Stimulated activated CD4-positive, alpha-beta T cell treated with anti-CD3 and anti-CD28 coated beads, Interleukin-4, amount 100 ng/mL, for 1 hour (primary cell): ENCODE data around the gene TJP2.

Experiments
- DNase-seq: peaks from one replicate; pipeline ENCODE4 v3.0.0-alpha.2; 2020

Gene TJP2

GRCh38 chr9:69237702-69238295 is 63.7 kb downstream of the TJP2 start:
- no peak for DNase-seq

- no peak for DNase-seq
These were observed 69.0 kb downstream of the TJP2 start for GRCh38 chr9:69243116-69243515.

- DNase-seq, result no peak
These were observed 72.6 kb downstream of the TJP2 start for GRCh38 chr9:69246629-69247028.

GRCh38 chr9:69248005-69248404 is 73.9 kb downstream of the TJP2 start:
- no peak for DNase-seq

GRCh38 chr9:69249337-69249736 is 75.3 kb downstream of the TJP2 start:
- no peak for DNase-seq

GRCh38 chr9:69250681-69251080 is 76.6 kb downstream of the TJP2 start:
- DNase-seq, result no peak

GRCh38 chr9:69252436-69252835 is 78.4 kb downstream of the TJP2 start:
- DNase-seq, result no peak

- DNase-seq, result no peak
These were observed 79.0 kb downstream of the TJP2 start for GRCh38 chr9:69253057-69253456.

- DNase-seq, result no peak
These were observed 80.1 kb downstream of the TJP2 start for GRCh38 chr9:69254223-69254622.

- DNase-seq, result no peak
These were observed 81.5 kb downstream of the TJP2 start for GRCh38 chr9:69255591-69255990.

GRCh38 chr9:69258551-69258950 is 84.5 kb downstream of the TJP2 start:
- DNase-seq, result no peak

- DNase-seq, result no peak
These were observed 86.1 kb downstream of the TJP2 start for GRCh38 chr9:69260161-69260560.

GRCh38 chr9:69261636-69262035 is 87.6 kb downstream of the TJP2 start:
- no peak for DNase-seq

- DNase-seq, result no peak
These were observed 90.4 kb downstream of the TJP2 start for GRCh38 chr9:69264526-69264925.

GRCh38 chr9:69265891-69266290 is 91.8 kb downstream of the TJP2 start:
- DNase-seq, result no peak

GRCh38 chr9:69272212-69272611 is 98.1 kb downstream of the TJP2 start:
- DNase-seq, result no peak

GRCh38 chr9:69273161-69273560 is 99.1 kb downstream of the TJP2 start:
- no peak for DNase-seq

- no peak for DNase-seq
These were observed 102.7 kb downstream of the TJP2 start for GRCh38 chr9:69276775-69277174.

GRCh38 chr9:69279084-69279731 is 105.1 kb downstream of the TJP2 start:
- DNase-seq, result no peak

GRCh38 chr9:69279733-69280132 is 105.7 kb downstream of the TJP2 start:
- no peak for DNase-seq

GRCh38 chr9:69283003-69283402 is 108.9 kb downstream of the TJP2 start:
- no peak for DNase-seq

GRCh38 chr9:69292078-69292477 is 118.0 kb downstream of the TJP2 start:
- DNase-seq, result no peak

GRCh38 chr9:69293156-69293555 is 119.1 kb downstream of the TJP2 start:
- no peak for DNase-seq

GRCh38 chr9:69295872-69296552 is 121.9 kb downstream of the TJP2 start:
- DNase-seq, result no peak
